DLD1 (cell line): ENCODE measurements around the gene CTBP1.
"Not testable (repeated sequence)": the region's sequence is repeated elsewhere in the genome, so short reads cannot be mapped to it uniquely, and the experiment has no call there.

Experiments
- in situ Hi-C: cut with HindIII; loops from 2 replicates; pipeline ENCODE4 v1.10.0; 2017; ENCODE audit warnings: low sequenced_read_pairs

CTBP1 gene

DNA sequence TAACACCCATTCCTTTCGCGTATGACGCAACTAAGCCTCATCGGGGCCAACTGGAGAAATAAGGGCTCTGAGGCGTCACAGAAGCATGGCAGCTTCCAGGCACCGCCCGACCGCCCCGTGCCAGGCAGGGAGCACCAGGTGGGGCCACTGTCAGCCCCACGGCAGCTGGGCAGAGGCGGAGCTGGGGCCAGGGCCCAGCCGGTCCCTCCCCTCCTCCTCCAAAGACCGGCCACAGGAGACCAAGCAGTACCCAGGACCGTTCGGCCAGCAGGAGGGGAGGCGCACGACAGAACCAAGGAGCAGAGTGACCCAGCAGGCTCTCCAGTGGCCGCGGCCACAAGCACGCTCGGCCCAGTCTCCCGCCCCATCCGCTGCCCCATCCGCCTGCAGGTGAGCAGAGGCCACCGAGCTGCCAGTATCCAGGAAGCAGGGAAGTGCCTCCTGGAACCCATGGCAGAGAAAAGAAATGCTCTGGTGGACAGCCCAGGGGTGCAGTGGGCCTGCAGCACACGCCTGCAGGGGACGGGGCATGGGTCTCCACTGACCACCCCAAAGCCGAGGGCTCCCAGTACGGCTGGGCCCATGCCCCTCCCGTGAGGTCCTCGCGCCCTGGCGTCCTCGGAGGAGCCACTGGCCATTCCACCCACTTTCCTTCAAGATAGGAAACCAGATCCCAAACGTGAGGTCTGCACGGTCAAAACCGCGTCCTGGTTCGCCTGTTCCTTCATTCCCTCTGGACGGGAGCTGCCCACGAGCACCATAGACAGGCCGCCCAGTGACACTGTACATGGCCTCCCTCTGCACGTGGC, 9.6 kb downstream of the CTBP1 start:
- in situ Hi-C loops, result no loop called here

DNA sequence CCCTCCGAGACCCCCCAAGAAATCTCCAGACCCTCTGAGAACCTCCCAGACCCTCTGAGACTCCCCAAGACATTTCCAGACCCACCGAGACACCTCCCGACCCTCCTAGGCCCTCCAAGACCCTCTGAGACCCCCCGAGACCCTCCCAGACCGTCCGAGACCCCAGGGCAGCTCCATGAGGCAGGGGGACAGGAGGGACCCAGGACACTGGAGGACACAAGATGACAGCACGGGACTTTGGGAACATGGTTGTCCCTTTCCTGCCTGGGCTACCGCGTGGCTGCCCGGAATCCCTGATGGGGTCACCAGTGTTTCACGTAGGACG, 10.3 kb downstream of the CTBP1 start:
- in situ Hi-C loops, result no loop called here

DNA sequence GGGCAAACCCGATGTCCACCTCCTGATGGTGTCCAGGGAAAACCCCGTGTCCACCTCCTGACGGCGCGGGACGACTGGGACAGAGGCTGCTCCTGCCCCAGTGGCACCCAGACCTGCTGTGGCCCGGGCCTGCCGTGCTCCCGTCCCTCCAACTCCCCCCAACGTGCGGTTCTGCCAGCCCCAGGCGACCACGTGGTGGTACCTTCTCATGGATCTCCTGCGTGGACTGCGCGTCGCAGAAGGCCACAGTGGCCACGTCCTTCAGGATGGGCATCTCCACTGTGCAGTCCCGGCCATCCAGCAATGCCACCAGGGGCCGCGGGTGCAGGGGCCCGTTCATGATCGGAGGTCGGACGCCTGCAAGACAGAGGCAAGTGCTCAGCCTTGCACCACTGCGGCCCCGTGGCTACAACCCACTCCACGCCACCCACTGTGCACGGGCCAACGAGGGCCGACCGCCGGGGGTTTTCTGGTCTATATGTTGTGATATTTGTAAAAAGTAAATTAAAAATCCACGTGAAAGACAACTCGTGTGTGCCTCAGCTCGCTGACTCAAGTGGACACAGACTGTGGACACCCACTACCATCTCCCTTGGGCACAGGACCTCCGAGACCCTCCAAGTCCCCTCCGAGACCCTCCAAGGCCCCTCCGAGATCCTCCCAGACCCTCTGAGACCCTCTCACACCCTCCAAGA, 10.8 kb downstream of the CTBP1 start:
- in situ Hi-C loops, result no loop called here

DNA sequence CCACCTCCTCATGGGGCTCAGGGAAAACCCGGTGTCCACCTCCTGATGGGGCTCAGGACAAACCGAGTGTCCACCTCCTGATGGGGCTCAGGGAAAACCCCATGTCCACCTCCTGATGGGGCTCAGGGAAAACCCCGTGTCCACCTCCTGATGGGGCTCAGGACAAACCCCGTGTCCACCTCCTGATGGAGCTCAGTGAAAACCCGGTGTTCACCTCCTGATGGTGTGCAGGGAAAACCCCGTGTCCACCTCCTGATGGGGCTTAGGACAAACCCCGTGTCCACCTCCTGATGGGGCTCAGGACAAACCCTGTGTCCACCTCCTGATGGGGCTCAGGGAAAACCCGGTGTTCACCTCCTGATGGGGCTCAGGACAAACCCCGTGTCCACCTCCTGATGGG, 11.7 kb downstream of the CTBP1 start:
- in situ Hi-C loops, result not testable (repeated sequence)

GRCh38 chr4:1236836-1237235, 12.1 kb downstream of the CTBP1 start:
- in situ Hi-C loops, result not testable (repeated sequence)

GRCh38 chr4:1236103-1236641, 12.8 kb downstream of the CTBP1 start:
- in situ Hi-C loops, result no loop called here

GRCh38 chr4:1235381-1236102, 13.4 kb downstream of the CTBP1 start:
- in situ Hi-C loops, result no loop called here

DNA sequence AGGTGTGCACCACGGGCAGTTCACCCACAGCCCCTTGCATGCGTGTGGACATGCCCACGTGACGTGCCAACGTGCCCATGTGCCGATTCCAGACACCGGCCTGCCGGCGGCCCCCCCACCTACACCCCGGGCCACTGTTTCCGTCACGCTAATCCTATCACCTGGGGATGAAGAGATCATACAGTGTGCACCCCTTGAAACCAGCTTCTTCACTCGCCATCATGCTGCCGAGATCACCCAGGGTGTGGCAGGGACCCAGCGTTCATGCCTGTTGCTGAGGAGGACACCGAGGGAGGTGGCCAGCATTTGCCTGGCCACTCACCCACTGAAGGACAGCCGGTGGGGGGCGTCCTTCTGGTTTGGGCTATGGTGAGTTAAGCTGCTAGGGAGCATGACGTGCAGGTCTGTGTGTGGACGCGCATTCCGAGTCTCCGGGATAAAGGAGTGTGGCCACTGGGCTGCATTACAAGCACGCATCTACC, 14.1 kb downstream of the CTBP1 start:
- in situ Hi-C loops, result no loop called here

- in situ Hi-C loops, result no loop called here
Observed at GRCh38 chr4:1234309-1234695, 14.6 kb downstream of the CTBP1 start.

DNA sequence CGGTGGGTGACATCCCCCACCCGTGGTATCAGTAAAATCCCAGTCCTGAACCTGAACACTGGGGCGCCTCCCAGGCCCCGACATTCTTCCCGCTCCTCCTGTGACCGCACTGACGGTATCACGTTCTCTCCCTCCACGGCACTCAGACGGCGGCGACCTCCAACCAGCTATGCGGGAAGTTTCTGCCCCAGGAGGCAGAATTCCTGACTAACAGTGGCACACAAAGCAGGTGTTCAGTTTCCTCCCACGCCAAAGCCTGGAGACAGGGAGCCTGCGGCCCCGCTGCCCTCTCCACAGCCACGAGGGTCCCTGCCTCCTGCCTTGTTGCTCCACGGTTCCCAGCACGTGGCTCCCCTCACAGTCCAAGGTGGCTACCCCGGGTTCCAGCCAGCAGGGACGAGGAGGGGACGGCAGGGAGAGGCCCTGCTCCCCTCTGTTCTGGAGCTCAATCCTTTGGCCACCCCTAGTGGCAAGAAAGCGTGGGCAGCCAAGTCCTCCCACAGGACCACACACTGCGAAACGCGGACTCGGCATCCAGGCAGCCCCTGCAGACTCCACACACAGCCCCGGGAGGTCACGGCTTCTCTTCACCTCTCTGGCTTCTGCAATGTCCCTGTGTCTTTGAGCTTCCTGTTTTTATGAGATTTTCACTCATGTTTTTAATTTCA, 15.2 kb downstream of the CTBP1 start:
- in situ Hi-C loops, result no loop called here

- in situ Hi-C loops, result no loop called here
Observed at GRCh38 chr4:1232661-1233621, 16.0 kb downstream of the CTBP1 start.

DNA sequence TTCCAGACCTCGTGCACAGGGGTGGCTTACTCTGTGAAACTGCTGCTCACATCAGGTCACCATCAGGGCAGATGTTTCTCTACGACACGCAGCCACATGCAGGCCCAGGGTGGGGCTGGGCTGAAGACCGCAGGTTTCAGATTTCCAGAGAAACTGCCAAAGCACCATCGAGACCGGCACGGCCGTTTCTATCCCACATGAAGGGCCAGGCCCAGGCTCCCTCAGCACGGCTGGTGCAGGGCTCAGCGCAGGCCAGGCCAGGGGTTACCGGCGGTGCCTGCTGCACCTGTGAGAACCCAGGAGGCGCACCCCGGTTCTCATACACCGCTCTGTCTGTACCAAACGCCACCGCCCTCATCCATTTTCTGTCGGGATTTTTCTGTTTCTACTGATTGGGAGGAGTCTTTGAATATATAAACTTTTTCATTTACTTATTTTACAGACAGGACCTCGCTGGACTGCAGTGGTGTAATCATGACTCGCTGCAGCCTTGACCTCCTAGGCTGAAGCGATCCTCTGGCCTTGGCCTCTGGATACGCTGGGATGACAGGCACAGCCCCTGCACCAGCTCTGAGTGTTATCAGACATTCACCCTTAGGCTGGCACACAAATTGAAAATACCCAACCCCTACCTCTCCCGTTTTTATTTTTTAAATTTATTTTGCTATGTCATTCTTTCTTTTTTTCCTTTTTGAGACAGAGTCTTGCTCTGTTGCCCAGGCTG, 17.1 kb downstream of the CTBP1 start:
- in situ Hi-C loops, result no loop called here

GRCh38 chr4:1230971-1231636, 17.8 kb downstream of the CTBP1 start:
- in situ Hi-C loops, result no loop called here

GRCh38 chr4:1230316-1230715, 18.6 kb downstream of the CTBP1 start:
- in situ Hi-C loops, result no loop called here

DNA sequence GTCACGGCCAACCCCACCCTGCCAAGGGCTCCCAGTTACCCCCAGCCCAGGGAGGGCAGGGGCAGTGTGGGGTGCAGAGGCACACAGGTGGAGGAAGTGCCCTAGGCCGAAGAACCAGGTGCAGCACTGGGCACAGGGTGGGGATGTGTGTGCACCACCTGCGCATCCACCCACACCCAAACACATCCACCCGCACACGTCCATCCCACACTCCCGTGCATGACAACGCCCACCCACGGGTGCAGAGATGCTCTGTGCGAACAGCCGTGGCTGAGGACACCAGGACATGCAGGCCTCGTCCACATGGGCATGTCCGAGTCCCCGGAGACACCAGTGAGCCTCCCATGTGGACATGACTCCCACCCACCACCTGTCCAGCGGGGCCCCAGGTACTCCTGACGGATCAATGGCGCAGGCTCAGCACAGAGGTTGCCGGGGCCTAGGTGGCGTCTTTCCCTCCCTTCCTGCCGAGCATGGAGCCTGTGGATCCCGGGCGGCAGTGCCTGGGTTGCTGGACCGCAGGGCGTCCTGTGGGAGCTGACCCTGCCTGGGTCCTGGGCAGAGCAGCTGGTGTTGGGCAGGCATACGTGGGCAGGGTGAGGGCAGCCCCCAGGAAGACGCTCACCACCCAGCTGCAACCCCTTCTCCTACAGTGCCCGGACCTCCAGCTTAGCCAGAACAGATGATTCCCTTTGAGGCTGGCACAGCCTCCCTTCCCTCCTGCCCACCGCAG, 19.6 kb downstream of the CTBP1 start:
- in situ Hi-C loops, result no loop called here

GRCh38 chr4:1227816-1228215, 21.1 kb downstream of the CTBP1 start:
- in situ Hi-C loops, result no loop called here

DNA sequence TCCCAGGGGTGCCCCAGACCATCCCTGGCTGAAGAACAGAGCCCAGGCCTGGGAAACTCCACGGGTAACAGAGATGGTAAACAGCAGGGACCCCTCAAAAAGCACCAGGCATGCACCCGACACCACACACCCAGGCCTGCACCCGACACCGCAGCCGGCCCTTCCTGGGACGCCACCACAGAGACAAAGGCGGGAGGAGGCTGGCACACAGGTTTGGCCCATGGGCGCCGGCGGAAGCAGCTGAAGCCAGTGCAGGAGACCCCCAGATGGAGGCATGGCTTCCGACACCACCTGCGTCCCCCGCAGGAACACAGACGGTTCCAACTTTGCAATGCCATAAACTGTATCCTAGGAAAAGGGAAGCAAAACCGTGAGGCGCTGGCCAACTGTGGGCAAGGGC, 22.3 kb downstream of the CTBP1 start:
- in situ Hi-C loops, result no loop called here

DNA sequence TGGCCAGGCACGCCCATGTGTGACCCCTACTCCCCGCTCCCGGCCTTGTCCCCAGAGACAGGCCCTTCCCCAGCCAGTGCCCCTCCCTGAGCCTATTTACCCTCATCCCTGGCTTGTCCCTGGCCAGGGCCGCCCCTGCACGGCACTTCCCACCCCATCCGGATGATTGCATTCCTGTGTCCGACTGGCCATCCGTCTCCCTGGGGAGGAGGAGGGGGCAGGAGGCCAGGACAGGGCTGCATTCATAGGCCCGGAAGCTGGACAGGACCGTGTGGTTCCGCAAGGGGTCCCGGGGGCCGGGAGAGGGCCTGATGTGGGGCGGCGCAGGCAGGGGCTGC, 22.8 kb downstream of the CTBP1 start:
- in situ Hi-C loops, result no loop called here
